HG02981 (cell line): ENCODE results near the gene RPL27.
A peak's percentile ranks its signal among the peaks of the same experiment; 100 is the strongest.
"Not testable (repeated sequence)": the region's sequence is repeated elsewhere in the genome, so short reads cannot be mapped to it uniquely, and the experiment has no call there.

Source experiments
- ATAC-seq: cut with Tn5 transposase; IDR thresholded peaks from one replicate; pipeline ENCODE4 v1.9.1; 2021; ENCODE audit warnings: mild to moderate bottlenecking, moderate library complexity; ENCODE audit not compliant: unreplicated experiment

RPL27 gene

GRCh38 chr17:42992872-42993271 is 5.3 kb upstream of the RPL27 start:
- ATAC-seq: no peak

DNA sequence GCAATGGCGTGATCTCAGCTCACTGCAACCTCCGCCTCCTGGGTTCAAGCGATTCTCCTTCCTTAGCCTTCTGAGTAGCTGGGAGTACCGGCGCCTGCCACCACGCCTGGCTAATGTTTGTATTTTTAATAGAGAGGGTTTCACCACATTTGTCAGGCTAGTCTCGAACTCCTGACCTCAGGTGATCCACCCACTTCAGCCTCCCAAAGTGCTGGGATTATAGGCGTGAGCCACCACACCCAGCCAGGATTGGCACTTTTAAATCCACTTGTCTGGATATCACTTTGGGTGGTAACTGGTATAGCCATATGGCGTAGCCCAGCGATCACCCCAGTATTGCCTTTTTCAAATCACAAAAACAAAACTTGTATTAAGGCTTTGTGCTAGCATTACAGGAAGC is 4.3 kb upstream of the RPL27 start:
- not testable (repeated sequence) for ATAC-seq

- no peak for ATAC-seq
These were observed 732 bp upstream of the RPL27 start for GRCh38 chr17:42997390-42997983.

DNA sequence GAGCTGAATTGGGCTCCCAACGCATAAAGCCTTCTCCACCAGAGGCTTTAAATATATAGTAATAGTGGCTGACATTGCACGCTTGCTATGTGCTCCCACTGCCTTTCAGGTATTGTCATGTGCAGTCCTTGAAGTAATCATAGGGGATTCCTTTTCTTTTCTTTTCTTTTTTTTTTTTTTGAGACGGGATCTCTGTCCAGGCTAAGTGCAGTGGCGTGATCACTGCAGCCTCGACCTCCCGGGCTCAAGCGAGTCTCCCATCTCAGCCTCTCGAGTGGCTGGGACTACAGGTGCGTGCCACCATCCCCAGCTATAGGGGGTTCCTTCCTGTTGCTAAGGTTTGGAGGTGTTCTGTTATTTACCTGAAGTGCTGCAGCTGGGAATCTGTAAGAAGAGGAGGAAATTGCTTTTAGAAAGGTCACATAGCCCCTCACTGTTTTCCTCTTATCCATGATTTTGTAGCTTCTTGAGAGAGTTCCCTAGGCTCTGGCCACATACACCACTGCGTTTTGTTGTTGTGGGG is 845 bp downstream of the RPL27 start:
- ATAC-seq: no peak

GRCh38 chr17:43000894-43001293 is 2.7 kb downstream of the RPL27 start:
- ATAC-seq: not testable (repeated sequence)

GRCh38 chr17:43003542-43004172 is 5.4 kb downstream of the RPL27 start:
- ATAC-seq: no peak

DNA sequence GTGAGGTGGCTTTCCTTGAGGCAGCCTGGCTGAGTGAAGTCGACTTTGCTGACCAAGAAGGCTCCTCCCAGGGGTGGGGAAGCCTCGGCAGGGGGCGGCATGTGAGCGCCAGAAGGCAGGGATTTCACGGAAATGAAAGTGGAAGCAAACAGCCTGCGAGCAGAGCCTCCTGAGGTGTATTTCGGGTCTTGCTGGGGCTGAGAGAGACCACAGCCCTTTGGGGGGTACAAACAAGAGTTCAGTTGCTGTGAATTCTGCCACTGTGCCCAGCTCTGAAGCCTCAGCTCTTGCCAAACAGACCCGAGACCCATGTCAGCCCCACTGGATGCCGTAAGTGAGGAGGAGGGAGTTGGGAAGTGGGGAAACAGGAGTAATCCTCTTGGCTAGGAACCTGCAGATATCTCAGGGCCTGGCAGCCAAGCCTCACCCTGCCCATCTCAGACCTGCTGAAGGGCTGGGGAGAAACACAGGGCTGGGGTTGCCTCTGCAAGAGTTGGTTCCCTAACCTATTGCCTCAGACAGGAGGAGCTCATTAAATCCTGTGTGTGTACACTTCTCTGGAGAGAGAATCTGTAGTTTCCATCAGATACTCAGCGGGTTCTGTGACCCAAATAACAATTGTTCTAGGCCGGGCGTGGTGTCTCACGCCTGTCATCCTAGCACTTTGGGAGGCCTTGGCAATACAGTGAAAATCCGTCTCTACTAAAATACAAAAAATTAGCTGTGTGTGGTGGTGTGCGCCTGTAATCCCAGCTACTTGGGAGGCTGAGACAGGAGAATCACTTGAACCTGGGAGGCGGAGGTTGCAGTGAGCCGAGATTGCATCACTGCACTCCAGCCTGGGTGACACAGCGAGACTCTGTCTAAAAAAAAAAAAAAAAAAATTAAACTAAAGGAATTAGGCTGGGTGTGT is 8.7 kb downstream of the RPL27 start, which contains the start of gene IFI35:
Gene IFI35, plus strand, starts transcription at position 146 of the 913 bp plus-strand sequence. Its CDS starts 164 bp downstream, at position 310.
- ATAC-seq: peak; percentile 61

- no peak for ATAC-seq
These were observed 12.6 kb downstream of the RPL27 start for GRCh38 chr17:43010667-43011308.

DNA sequence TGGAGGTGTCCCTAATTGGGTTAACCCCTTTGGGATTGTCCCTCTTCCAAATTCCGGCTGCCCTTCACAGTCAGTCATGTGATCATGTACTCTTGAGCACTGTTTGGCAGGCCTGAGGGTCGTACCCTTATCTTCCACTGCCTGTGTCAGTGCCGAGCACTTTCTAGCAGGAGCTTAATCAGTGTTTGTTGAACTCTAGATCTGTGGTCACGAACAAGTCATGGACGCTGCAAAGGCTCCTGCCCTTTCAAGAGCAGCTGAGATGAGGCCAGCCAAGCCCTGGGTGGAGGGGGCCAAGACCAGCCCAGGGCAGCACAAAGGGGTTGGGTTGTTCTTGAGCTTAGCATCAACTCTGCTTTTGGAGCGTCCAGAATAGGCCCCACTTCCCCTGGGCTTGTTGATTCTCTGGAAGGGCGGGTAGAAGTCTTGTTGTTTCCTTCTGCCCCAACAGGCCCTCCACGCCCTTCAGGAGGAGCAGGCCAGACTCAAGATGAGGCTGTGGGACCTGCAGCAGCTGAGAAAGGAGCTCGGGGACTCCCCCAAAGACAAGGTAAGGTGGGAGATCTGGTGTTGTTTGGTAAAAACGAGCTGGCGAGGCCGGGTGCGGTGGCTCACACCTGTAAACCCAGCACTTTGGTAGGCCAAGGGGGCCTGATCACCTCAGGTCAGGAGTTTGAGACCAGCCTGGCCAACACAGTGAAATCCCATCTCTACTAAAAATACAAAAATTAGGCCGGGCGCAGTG is 13.7 kb downstream of the RPL27 start:
- no peak for ATAC-seq

- no peak for ATAC-seq
These were observed 15.1 kb downstream of the RPL27 start for GRCh38 chr17:43013296-43013695.

GRCh38 chr17:43014020-43014648 is 15.9 kb downstream of the RPL27 start:
- ATAC-seq: no peak

DNA sequence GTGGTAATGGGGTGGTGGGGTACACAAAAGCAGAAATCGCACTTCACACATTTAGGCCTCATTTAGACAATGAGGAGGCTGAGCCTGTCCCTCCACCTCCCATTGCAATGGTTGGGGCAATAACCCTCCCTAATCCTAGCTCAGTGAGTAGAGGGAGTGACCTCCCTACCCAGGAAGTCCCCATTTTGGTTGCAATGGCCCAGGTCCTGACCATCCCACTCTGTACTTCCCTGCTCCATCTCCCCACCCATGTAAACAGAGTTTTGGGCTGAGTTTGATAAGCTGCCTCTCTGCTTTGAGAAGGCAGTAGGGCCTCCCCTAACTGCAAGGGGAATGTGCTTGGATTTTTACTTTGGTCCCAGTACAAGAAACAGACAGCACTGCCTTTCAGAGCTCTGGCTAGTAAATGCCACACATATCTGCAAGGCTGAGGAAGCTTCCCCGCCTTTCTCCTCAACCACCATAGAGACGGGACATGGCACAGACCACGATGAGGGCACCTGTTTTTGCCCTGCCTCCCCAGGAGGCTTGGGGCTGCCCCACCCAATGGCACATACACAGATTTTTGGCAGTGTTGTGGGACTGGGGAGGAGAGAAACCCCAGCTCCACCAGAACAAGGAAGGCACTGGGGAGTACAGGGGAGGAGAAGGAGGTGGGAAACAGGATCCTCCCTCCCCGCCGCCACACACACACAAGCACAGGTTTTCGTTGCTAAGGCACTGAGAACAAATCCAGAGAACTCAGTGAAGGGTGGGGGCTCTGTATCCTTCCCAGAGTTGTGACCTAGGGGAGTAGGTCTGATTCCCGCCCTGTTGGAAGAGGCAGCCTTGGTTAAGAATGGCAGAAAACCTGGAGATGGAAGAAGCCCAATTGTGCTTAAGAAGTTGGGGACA is 16.7 kb downstream of the RPL27 start:
- no peak for ATAC-seq

DNA sequence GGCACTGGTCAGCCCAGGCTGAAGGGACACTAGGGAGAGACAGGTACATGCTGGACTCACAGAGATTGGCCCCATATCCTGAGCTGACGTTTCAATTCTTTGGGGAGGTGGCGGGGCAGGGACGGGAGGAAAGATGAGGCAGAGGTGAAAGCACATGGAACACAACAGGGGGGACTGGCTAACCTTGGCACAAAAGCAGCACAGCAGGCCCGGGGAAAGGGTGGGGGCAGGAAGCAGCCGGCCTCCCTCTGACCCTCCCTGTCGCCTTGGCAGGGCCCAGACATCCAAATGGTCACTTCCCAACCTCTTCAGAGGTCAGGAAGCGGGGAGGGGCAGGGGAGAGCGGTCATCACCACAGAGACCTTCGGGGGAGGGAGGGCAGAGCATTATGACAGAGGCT is 17.4 kb downstream of the RPL27 start:
- no peak for ATAC-seq

- no peak for ATAC-seq
These were observed 18.0 kb downstream of the RPL27 start for GRCh38 chr17:43016216-43016615.

DNA sequence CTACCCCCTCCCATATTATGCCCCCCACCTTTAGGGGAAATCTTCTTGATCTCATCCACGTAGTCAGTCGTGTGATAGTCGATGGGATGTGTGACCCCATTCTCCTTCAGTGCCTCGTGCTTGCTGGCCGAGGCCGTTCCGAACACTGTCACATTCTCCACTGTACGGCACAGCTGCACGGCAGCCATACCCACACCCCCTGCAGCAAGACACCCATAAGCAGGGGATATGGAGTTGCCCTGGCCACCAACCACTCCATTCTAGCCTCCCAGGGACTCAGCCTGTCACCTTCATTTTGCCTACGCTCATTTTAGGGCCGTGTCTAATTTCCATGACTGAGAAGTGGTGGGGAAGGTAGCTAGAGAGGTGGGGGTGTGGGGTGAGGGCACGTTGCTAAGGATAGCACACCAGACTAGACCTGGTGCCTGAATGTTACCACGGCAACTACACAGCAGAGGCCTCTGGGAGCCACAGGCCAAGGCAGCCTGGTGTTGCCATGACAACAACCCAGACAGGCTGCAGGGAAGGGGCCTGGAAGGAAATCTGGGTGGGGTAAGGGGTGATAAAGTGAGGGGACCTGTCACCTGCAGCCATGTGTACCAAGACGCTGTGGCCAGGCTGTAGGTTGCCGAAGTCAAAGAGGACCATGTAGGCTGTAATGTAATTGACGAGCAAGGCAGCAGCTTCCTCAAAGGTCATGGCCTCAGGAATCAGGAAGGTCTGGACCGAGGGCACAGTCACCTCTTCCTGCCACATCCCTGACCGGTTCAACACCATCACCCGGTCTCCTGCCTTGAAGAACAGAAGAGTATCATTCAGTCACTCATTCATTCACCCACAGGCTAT is 20.0 kb downstream of the RPL27 start:
- ATAC-seq: no peak

DNA sequence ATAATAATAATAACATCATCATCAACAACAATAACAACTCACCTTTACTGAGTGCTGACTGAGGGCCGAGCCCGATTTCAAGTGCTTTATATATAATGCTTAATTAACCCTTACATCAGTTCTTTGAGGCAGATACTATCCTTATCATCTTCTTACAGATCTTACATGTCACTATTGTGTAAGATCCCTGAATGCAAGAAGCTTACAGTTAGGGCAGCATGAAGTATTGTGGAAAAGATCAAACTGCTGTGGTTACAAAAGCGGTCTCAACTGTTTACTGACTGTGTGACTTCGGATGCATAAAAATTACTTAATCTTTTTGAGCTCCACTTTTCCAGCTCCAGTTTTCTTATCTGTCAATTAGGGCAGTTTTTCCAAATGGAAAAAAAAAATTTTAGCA is 20.7 kb downstream of the RPL27 start:
- ATAC-seq: no peak

DNA sequence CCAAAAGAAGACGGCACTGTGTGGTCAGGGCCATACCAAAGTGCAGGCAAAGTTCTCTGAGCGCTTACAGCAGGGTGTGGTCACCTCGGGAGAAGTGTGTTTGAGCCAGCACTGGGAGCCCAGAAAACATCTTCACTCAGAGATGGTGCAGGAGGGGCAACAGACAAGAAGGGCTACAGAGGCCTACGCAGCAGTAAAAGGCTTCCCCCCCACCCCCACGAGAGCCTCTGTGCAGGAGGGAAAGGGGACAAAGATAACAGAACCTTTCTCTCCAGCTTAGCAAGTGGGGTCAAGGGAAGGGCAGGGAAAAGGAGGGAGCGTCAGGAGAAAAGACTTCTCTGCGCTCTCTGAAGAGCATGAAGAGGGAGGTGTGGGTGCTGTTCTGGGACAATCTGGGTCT is 21.2 kb downstream of the RPL27 start:
- ATAC-seq: no peak

DNA sequence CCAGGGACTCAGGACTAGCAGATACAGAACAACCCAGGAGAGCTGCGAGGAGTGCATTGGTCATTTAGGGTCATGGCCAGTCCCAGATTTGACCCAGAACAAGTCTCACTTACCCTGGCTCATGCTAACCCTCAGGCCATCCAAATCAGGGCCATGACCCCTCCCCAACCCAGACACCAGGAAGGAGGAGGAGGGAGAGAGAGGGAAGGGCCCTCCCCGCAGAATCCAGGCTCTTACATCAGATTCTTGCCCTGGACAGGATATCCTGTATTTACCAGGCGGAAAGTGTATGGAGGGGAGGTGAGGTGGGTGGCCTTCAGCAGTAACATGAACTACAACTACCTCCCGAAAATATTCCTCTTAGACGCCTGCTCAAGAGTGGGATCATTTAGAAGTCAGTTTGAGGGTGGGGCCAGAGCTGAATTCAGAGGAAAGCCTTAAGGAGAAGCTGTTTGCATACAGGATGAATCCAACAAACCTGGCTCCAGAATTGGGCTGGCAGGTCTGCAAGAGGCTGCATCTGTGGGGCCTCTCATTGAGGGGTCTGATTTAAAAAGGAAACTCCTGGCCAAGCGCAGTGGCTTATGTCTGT is 21.9 kb downstream of the RPL27 start:
- ATAC-seq: no peak
